NCI-H345 treated with DMSO at 0.1 percent for 48 hours (cell line): ENCODE data around the gene COL11A1.
"Not testable (repeated sequence)": the region's sequence is repeated elsewhere in the genome, so short reads cannot be mapped to it uniquely, and the experiment has no call there.

ENCODE experiments used
- DNase-seq: peaks from one replicate; lab custom pipeline; 2025; ENCODE audit not compliant: unreplicated experiment; lab: John Stamatoyannopoulos, UW

The COL11A1 gene

DNA sequence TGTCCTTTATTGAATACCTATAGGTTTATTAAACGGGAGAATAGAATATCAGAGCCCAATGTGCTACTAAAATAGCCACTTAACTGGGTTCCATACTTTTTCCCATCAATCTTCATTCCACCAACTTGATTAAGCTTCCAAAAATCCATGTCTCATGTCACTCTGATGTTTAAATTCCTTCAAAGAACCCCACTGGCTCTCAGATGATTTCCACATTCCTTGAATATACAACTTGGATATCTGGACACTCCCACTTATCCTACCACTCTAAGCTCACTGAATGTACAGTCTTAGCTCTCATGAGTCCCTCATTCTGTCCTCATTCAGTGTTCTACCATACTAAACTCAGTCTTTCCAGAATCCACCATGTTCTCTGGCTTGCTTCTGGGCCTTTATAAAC is 21.1 kb downstream of the COL11A1 start:
- no peak for DNase-seq

DNA sequence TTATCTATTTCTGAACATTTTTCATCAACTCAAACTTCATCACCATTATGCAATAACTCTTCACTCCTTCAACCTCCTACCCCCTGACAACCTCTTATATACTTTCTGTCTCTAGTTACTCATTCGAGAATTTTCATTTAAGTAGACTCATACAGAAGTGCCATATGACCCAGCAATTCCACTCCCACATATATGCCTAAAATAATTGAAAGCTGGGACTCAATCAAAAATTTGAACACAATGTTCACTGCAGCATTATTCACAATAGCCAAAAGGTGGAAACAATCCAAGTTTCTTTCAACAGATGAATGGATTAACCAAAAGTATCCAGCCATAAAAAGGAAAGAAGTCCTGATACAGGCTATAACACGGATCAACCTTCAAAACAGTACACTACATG is 24.1 kb downstream of the COL11A1 start:
- DNase-seq, result no peak

DNA sequence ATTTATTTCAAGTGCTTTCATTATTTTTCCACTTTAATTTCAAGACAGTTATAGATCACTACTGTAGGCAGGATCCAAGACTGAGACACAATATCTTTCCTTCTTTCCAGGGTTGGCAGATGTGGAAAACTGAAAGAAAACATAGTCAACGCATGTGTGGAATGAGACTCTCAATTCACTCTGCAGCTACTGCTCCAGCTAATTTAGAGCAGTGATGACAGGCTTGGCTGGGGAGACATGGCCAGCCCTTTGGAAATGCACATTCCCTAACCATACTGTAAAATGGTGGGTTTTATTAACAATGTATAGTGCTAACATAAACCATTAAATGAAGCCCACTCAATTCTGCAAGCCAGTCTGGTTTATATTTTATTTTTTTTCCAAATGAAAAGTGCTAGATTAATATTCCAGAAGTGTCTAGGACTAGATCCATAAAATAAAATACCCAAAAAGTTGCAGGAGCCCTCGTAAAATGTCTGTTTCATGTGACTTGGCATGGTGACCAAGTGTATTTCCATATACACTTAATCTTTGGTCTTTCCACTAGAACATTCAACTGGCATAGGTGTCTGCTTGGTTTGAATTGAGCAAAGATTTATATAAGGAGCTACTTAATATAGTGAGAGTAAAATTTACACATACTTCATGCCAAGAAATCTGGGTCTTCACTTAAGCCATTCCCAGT is 32.9 kb downstream of the COL11A1 start:
- no peak for DNase-seq

DNA sequence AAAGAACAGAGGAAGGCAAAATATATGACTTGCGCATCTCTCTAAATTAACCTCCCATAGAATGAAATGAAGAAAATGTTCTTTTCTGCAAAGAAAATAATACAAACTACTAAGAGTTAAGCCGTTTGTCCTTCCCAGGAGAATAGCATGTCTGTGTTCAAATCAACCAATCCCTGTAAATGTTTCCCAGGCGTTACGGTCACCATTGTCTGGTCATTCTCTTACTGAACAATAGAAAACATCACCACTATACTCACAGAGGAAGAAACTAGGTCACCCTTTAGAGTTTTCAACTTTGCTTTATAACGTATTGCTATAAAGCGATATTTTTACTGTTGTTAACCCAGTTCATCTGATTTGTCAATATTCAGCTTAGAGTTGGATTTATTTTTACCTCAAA is 34.1 kb downstream of the COL11A1 start:
- no peak for DNase-seq

DNA sequence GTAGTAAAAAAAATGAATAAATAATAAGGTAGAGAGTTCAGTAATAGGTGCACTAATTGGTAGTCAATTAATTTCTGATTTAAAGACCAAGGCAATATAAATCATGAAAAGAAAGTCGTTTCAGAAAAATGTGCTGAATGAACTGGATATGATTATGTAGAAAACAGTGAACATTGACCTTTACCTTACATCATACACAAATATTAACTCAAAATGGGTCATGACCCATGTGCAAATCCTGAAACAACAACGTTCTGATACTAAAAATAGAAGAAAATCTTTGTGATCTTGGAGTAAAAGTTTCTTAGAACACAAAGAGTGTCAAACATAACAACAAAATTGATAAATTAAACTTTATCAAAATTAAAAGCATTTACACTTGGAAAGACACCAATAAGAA is 39.1 kb downstream of the COL11A1 start:
- no peak for DNase-seq

DNA sequence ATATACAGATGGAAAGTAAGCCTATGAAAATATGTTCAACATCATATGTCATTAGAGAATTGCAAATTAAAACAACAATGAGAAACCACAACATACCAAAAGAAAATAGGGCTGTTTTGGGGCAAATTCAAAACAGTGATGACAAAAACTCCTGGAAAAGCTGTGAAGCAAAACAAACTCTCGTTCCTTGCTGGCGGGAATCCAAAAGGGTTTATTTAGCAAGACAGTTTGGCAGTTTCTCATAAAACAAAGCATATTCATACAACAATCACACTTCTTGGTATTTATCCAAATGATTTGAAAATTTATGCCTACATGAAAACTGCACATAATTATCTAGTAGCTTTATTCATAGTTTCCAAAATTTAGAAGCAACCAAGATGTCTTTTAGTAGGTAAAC is 44.4 kb downstream of the COL11A1 start:
- DNase-seq, result no peak

DNA sequence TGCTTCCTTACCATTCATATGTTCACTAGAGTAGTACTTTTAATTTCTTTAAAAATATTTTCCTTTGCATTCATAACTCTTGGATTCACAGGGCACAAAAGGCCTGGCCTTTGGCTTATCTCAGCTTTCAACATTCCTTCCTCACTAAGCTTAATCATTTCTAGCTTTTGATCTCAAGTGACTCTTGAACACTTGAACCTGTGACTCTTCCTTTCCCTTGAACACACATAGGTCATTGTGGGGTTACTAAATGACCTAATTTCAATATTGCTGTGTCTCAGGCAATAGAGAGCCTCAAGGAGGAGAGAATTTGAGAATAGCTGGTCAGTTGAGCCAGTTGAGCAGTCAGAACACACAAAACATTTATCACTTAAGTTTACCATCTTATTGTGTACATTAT is 49.9 kb downstream of the COL11A1 start:
- no peak for DNase-seq

DNA sequence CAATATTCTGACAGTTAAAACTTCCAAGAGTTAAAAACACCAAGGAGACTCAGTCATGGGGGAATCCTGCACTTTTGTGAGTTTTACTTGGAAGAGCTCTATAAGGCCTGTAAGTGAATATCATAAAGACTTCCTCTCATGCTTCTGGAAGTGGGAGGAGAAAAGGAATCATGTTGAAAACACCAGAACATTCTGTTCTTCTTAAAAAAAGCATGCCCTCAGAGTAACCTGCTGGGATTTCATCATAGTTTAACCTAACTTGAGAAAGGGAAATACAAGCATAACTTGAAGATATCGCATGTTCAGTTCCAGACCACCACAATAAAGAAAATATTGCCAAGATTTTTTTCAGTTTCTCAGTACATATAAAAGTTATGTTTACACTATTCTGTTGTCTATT is 51.9 kb downstream of the COL11A1 start:
- DNase-seq, result no peak

DNA sequence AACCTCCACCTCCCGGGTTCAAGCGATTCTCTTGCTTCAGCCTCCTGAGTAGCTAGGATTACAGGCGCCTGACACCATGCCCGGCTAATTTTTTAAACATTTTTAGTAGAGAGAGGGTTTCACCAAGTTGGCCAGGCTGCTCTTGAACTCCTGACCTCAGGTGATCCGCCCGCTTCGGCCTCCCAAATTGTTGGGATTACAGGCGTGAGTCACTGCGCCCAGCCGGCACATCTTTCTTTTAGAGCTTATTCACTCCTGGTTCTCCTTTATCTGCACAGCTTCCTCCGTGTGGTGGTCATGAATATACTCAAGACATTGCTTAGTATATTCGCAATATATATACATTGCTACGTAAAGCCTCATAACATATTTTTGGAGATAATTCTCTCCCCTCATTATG is 80.2 kb downstream of the COL11A1 start:
- not testable (repeated sequence) for DNase-seq

DNA sequence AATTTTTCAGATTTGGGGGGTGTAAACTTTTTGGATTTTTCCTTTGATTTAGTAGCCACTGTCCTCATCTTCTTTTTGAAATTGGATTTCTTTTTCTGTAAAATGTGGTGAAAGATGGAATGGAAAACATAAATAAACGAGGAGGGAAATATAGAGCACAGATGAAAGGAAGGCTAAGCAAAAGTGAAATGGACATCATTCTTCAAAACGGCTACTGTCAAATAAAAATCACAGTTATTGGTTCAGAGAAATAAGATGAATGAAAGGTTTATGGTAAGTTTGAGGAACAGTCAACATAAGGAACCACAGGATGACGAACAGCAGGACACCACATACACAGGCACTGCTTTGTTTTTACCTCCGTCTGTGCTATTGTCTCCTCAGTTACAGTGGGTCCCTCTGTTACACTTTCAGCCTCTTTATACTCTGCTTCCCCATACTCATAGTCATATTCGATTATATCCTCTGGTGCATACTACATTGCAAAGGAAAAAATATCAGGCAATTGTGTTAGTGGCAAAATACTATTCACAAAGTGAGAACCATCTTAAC is 82.4 kb downstream of the COL11A1 start:
- DNase-seq, result peak; percentile 11

DNA sequence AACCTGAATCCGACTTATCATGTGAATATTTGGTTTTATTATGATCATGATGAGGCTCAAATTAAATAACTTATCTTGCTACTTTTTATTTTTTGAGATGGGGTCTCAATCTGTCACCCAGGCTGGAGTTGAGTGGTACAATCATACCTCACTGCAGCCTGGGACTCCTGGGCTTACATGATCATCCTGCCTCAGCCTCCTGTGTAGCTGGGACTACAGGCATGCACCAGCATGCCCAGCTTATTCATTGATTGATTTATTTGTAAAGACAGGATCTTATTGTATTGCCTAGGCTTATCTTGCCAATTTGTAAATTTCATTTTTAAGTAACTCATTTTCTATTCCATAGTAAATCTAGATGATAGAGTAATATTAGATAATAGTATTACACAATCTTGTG is 84.3 kb downstream of the COL11A1 start:
- peak; percentile 2 for DNase-seq

DNA sequence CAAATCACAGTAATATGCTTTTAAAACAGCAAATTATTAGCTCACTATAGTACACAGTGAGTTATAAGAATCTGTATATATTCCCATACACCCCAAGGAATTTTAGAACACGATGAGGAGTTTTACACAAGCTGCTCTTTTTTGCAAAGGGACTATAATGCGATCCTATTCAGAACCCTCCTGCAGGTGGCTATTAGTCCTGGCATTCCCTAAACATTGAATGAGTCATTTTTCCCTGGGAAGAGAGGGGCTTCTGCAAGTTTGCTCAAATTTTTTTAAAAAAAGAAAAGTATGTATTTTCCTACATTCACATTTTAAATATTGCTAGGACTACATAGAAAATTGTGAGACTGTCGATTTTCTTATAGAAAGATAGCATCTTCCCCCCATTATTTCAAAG is 106.3 kb downstream of the COL11A1 start:
- no peak for DNase-seq

DNA sequence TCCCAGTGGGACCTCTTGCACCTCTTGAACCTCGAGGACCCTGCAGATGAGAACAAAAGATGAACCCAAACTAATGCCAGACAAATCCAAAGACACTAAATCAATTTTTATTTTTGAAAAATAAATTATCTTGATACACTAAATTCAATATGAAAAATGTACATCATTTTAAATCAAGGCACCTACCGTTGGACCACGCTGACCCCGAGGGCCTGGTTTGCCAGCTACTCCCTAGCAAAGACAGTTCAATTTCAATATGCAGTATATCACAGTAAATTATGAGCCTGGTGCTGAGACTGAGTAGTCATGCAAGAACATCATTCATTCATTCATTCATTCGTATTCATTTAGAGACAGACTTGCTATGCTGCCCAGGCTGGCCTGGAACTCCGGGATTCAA is 129.4 kb downstream of the COL11A1 start:
- no peak for DNase-seq

DNA sequence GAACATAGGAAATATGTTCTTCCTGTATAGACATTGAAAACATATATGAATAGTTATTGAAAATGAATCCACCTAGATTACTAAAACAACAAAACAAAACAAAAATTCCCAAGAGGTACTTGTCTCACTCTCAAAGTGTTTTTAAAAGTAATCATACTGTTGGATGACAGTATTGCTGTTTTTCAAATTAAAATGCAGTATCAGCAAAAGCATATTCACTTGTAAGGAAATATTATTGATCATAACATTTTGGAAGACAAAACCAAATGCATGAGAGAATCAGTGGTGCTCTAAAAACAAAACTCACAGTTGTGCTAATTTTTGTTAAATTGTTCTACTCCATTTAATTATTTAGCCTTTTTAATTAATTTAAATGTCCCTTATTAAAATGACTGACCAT is 131.0 kb downstream of the COL11A1 start:
- no peak for DNase-seq

DNA sequence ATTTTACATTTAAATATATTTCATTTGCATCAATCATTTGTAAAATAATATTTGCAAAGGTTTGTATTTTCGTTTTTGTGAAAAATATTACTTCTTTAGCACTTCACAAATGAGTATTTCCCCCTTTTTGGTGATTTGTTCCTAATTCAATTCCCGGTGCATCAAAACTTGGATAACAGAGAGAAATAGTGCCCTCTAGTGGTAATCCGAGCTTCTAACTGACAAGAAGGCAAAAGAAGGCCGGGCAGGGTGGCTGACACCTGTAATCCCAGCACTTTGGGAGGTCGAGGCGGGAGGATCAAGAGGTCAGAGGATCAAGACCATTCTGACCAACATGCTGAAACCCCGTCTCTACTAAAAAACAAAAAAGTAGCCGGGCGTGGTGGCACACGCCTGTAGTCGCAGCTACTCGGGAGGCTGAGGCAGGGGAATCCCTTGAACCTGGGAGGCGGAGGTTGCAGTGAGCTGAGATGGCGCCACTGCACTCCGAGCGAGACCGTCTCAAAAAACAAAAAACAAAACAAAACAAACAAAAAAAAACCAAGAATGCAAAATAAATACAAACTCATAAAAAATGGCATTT is 137.7 kb downstream of the COL11A1 start:
- peak; percentile 64 for DNase-seq

DNA sequence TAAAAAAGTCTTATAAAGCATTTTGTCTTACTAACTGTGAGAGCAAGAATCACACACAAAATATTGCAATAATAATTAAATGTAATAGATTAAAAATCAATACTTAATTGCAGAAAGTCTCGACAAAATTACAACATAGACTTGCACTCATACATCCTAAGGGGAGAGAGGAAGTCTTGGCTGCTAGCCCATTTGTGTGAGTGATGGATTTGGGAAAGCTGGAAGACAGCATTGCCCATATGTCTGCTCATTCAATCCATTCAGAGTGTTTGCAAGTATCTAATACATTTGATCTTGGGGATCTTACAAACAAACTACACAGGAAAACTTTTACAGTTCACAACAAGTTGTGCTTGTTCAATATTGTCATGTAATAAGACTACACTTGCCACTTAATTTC is 140.5 kb downstream of the COL11A1 start:
- DNase-seq, result no peak

DNA sequence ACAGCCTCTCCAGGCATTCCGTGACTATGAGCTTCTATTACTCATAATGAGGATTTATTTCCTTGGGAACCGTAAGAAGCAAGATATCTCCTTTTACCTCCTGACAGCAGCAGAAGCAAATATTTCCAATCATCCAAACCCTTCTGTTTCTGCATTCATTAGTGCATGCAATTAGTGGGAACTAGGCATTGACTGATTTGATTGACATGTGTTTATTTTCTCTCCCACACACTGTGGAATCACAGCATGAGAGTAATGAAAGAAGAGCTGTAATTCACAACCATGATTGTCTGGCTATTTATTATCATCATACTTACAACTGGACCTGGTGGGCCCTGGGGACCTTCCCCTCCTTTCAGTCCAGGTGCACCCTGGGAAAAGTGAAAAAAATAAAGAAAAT is 146.8 kb downstream of the COL11A1 start:
- DNase-seq, result no peak

DNA sequence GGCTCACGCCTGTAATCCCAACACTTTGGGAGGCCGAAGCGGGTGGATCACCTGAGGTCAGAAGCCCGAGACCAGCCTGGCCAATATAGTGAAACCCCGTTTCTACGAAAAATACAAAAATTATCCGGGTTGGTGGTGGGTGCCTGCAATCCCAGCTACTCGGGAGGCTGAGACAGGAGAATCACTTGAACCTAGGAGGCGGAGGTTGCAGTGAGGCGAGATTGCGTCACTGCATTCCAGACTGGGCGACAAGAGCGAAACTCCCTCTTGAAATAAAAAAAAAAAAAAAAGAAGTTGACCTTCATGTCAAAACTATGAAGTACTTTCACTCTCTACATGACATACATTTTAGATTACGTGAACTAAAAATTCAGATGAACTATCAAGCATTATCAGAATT is 153.7 kb downstream of the COL11A1 start:
- DNase-seq, result no peak

DNA sequence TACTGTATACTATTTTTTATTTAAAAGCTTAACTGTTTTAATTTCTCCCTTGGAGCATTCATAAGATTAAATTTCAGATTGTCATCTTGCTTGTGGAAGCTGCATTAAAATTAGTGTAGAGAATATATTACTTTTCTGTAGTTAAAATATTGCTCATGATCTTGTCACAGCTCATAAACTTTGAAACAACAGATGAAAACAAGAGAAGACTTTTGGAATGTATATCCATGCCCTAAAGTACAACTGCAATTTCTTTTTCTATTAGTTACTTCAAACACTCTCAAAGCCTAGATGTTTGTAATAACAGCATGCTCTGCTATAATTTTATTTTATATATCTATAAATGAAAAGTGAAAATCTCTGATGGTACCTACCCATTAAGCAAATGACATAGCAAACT is 155.9 kb downstream of the COL11A1 start:
- no peak for DNase-seq

DNA sequence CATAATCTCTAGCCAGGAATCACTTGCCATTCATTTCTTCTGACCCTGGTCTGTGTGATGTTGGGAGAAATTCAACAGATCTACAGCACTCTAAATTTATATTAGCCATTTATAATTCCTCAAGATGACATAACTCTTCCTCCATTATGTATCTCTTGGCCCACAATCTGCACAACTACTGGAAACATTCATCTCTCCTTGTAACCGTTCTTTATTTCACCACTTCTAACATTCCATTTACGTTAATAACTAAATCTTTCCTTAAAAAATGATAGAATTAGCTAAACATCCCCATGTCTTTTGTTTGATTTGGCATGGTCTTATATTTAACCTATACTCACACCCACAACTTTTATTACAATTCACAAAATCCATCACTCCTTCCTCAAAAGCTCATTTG is 166.0 kb downstream of the COL11A1 start:
- no peak for DNase-seq

DNA sequence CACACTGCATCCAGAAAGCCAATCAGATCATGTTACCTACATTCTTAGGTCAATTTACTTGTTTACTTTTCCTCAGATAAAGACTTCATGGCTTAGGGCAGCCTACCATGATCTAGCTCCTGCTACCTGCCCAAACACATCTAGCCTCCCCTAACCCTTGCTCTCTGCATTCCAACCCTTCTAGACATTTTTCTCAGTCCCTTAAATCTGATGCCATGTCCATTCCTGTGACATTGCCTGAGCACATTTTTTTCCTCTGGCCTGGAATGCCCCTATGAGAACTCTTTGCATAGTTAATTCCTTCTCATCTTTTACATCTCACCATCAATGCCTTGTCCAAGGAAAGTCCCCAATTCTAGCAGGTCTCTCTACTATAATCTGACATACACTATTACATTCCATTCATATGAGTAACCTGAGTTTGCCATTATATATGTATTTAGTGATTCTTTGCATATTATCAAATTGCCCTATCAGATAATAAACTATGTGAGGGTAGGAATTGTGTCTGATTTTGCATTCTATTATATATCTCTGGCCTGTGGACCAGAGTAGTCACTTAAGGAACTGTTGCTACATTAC is 166.9 kb downstream of the COL11A1 start:
- DNase-seq, result no peak

DNA sequence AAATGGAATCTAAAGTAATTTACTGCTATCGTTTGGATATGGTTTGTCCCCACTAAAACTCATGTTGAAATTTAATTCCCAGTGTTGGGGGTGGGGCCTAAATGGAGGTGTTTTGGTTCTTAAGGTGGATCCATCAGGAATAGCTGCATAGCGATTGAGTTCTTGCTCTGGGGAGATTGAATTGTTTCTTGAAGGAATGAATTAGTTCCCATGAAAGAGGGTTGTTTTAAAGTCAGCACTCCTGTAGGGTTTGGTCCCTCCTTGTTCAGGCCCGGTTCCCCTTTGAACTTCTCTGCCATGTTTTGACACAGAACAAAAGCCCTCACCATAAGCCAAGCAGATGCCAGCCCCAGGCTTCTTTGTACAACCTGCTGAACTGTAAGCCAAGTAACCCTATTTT is 170.9 kb downstream of the COL11A1 start:
- no peak for DNase-seq

DNA sequence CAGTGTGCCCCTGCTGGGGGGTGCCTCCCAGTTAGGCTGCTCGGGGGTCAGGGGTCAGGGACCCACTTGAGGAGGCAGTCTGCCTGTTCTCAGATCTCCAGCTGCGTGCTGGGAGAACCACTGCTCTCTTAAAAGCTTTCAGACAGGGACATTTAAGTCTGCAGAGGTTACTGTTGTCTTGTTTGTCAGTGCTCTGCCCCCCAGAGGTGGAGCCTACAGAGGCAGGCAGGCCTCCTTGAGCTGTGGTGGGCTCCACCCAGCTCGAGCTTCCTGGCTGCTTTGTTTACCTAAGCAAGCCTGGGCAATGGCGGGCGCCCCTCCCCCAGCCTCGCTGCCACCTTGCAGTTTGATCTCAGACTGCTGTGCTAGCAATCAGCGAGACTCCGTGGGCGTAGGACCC is 175.0 kb downstream of the COL11A1 start:
- DNase-seq, result not testable (repeated sequence)
